HepG2 (cell line): Measurements from ENCODE around the gene TSPAN17. TPM values are rescaled to one million over a fixed set of nuclear protein-coding genes. Genes with fewer than 3 reads are reported as not detected.
A peak's percentile ranks its signal among the peaks of the same experiment; 100 is the strongest.

Source experiments
- BRF2 ChIP-seq: sonication (generic); formaldehyde crosslinking; IDR thresholded peaks from 2 replicates; pipeline ENCODE4 v1.8.1; 2022; ENCODE audit warnings: mild to moderate bottlenecking, missing genetic modification reagents
- JUNB ChIP-seq: sonication (generic); formaldehyde crosslinking; IDR thresholded peaks from 2 replicates; pipeline ENCODE4 v1.8.0; 2022; ENCODE audit warnings: missing genetic modification reagents, mild to moderate bottlenecking, borderline replicate concordance
- KAT7 ChIP-seq: IDR thresholded peaks from 2 replicates; pipeline ENCODE4 v1.6.1; 2018; ENCODE audit warnings: borderline replicate concordance, missing compliant biosample characterization
- MLXIP ChIP-seq: sonication (generic); formaldehyde crosslinking; IDR thresholded peaks from 2 replicates; pipeline ENCODE4 v1.9.0; 2021; ENCODE audit warnings: missing genetic modification reagents, borderline replicate concordance
- NFE2L2 ChIP-seq: fragments of 150-350 bp; IDR thresholded peaks from 2 replicates; pipeline ENCODE4 v1.6.1; 2014; ENCODE audit warnings: low read length
- PLRG1 ChIP-seq: fragments of 450-650 bp; conservative IDR thresholded peaks from 2 replicates; pipeline ENCODE4 v1.6.1; 2016
- RFX5 ChIP-seq: IDR thresholded peaks from 2 replicates; pipeline ENCODE4 v1.6.1; 2011; ENCODE audit warnings: low read depth, low read length, improper control_type of control experiment
- STAT5B ChIP-seq: sonication (generic); formaldehyde crosslinking; IDR thresholded peaks from 2 replicates; pipeline ENCODE4 v1.4.0; 2020; ENCODE audit warnings: missing genetic modification reagents
- TAF15 ChIP-seq: fragments of 200-400 bp; formaldehyde crosslinking; IDR thresholded peaks from one replicate; pipeline ENCODE4 v1.6.1; 2018; ENCODE audit warnings: mild to moderate bottlenecking, low read depth, low read length; ENCODE audit not compliant: poor library complexity, severe bottlenecking
- TCF12 ChIP-seq, 2 experiments: fragments of 450-650 bp in 1 of 2; sonication (generic) in 1 of 2; formaldehyde crosslinking in 1 of 2; IDR thresholded peaks; 2 replicates each; pipeline versions ENCODE4 v1.6.1 to v1.8.0; 2017 to 2022; ENCODE audit warnings: antibody characterized with exemption in 1 of 2, mild to moderate bottlenecking in 1 of 2, missing genetic modification reagents in 1 of 2, moderate library complexity in 1 of 2
- TCF7L2 ChIP-seq: IDR thresholded peaks from 2 replicates; pipeline ENCODE4 v1.6.1; 2011; ENCODE audit warnings: mild to moderate bottlenecking, low read depth, low read length, moderate library complexity
- THAP9 ChIP-seq: sonication (generic); formaldehyde crosslinking; IDR thresholded peaks from 2 replicates; pipeline ENCODE4; 2020; ENCODE audit warnings: missing genetic modification reagents, mild to moderate bottlenecking, borderline replicate concordance
- TRIM24 ChIP-seq: sonication (generic); formaldehyde crosslinking; IDR thresholded peaks from 2 replicates; pipeline ENCODE4 v1.8.0; 2022; ENCODE audit warnings: mild to moderate bottlenecking, missing genetic modification reagents
- ZFP36 ChIP-seq: fragments of 150-350 bp; IDR thresholded peaks from 2 replicates; pipeline ENCODE4 v1.6.1; 2018; ENCODE audit warnings: borderline replicate concordance, low read length, low read depth; ENCODE audit not compliant: partially characterized antibody
- ZNF280B ChIP-seq: sonication (generic); formaldehyde crosslinking; IDR thresholded peaks from 2 replicates; pipeline ENCODE4 v1.5.0; 2020; ENCODE audit warnings: missing genetic modification reagents, mild to moderate bottlenecking, borderline replicate concordance
- ZNF547 ChIP-seq: sonication (generic); formaldehyde crosslinking; IDR thresholded peaks from 2 replicates; pipeline ENCODE4 v1.5.1; 2020; ENCODE audit warnings: mild to moderate bottlenecking, missing genetic modification reagents
- ZNF572 ChIP-seq: sonication (generic); formaldehyde crosslinking; IDR thresholded peaks from 2 replicates; pipeline ENCODE4 v1.5.1; 2020; ENCODE audit warnings: mild to moderate bottlenecking, missing genetic modification reagents
- ZNF619 ChIP-seq: sonication (generic); formaldehyde crosslinking; IDR thresholded peaks from 2 replicates; pipeline ENCODE4 v1.4.0; 2020; ENCODE audit warnings: mild to moderate bottlenecking, missing genetic modification reagents
- ZNF784 ChIP-seq: sonication (generic); formaldehyde crosslinking; IDR thresholded peaks from 2 replicates; pipeline ENCODE4 v1.5.1; 2020; ENCODE audit warnings: missing genetic modification reagents, mild to moderate bottlenecking, borderline replicate concordance
- polyA plus RNA-seq, 8 experiments: library from polyadenylated mRNA; depleted of rRNA in 3 of 8; stranded (reverse) in 7 of 8; unstranded in 1 of 8; fragments of >200 nt; fragmentation: Illumina TruSeq in 4 of 8; extraction: Trizol in 4 of 8; gene quantifications; 2 replicates each; pipeline versions ENCODE4 v1.2.1 to v1.2.3, GENCODE V29; 2011 to 2016; ENCODE audit warnings: low read depth in 4 of 8, missing spikeins in 1 of 8, mixed read lengths in 1 of 8; ENCODE audit not compliant: insufficient read depth in 1 of 8
- total RNA-seq, 5 experiments: library from RNA; depleted of rRNA; stranded (reverse); fragments of >200 nt; fragmentation: Illumina TruSeq; extraction: Trizol; gene quantifications; 2 replicates each; pipeline ENCODE4 v1.2.3, GENCODE V29; 2016; ENCODE audit warnings: low read depth in 1 of 5

TSPAN17 gene
- total and polyA plus RNA-seq, 2 of the 13 experiments (the other 11 are each of a cell fraction or from before 2014, with no cell fraction given): 11.5 to 15.0 TPM

GRCh38 chr5:176608937-176609723, 38.2 kb upstream of the TSPAN17 start (continued):
- TF ChIP-seq ZNF280B (CRISPR knock-in tag): peak; percentile 34; the same call in 1 of the 2 replicates
- no peak for TF ChIP-seq TAF15
- no peak for TF ChIP-seq ZFP36
- no peak for TF ChIP-seq ZNF547 (CRISPR knock-in tag)
- no peak for TF ChIP-seq MLXIP (CRISPR knock-in tag)
- TF ChIP-seq NFE2L2: no peak
- TF ChIP-seq TCF12 (IDR thresholded peaks at IDR 0.05): no peak
- TF ChIP-seq TCF12 (CRISPR knock-in tag; IDR thresholded peaks at IDR 0.05): no peak
- TF ChIP-seq JUNB: no peak
- TF ChIP-seq ZNF784 (CRISPR knock-in tag): no peak
- TF ChIP-seq PLRG1: no peak
- TF ChIP-seq STAT5B (CRISPR knock-in tag): no peak
- TF ChIP-seq TRIM24: no peak
- TF ChIP-seq ZNF572 (CRISPR knock-in tag): no peak
- no peak for TF ChIP-seq TCF7L2
- TF ChIP-seq KAT7 (CRISPR knock-in tag): no peak
- no peak for TF ChIP-seq RFX5
- TF ChIP-seq THAP9 (CRISPR knock-in tag): no peak
- no peak for TF ChIP-seq ZNF619 (CRISPR knock-in tag)
- TF ChIP-seq BRF2 (CRISPR knock-in tag): no peak
